H1 (cell line): ENCODE measurements around the gene CELF2. TPM values are rescaled to one million over a fixed set of nuclear protein-coding genes. Genes with fewer than 3 reads are reported as not detected.

Experiments used
- CTCF ChIA-PET: fragments of 300-600 bp; sonication (Branson Sonifier 250); formaldehyde crosslinking; loops from one replicate; lab custom pipeline; 2021; ENCODE audit not compliant: partially characterized antibody; lab: Charles Lee
- POLR2A ChIA-PET: fragments of 300-600 bp; sonication (Branson Sonifier 250); formaldehyde crosslinking; loops from one replicate; lab custom pipeline; 2021; ENCODE audit warnings: inconsistent platforms; ENCODE audit not compliant: partially characterized antibody; lab: Charles Lee
- DNase-seq, 2 experiments: peaks; one replicate each; pipeline versions ENCODE4 v3.0.0 to v3.0.0-alpha.2; 2010 to 2022; ENCODE audit warnings: low spot score in 2 of 2, low read depth in 1 of 2, mixed read lengths in 1 of 2
- FAIRE-seq: peaks from 2 replicates; lab custom pipeline; 2011; peaks lifted over from hg19 to GRCh38; lab: Jason Lieb, UNC
- H2AFZ ChIP-seq: 2 replicates; pipeline ENCODE4 v1.8.1; 2012; ENCODE audit warnings: low read length, inconsistent platforms
- H2AK5ac ChIP-seq: 2 replicates; pipeline ENCODE4 v1.6.1; 2013; ENCODE audit warnings: low read depth, low read length
- H2BK120ac ChIP-seq: replicated peaks from 2 replicates; pipeline ENCODE3; 2013; ENCODE audit warnings: low read depth, low read length, inconsistent platforms
- H2BK12ac ChIP-seq: 2 replicates; pipeline ENCODE4 v1.6.1; 2013; ENCODE audit warnings: low read depth, low read length
- H2BK15ac ChIP-seq: 2 replicates; pipeline ENCODE4 v1.6.1; 2013; ENCODE audit warnings: low read length
- H2BK20ac ChIP-seq: 2 replicates; pipeline ENCODE4 v1.6.1; 2013; ENCODE audit warnings: low read length
- H2BK5ac ChIP-seq: 2 replicates; pipeline ENCODE4 v1.6.1; 2013; ENCODE audit warnings: low read depth, low read length
- H3K14ac ChIP-seq: 2 replicates; pipeline ENCODE4 v1.6.1; 2013; ENCODE audit warnings: inconsistent platforms; ENCODE audit not compliant: insufficient read length
- H3K18ac ChIP-seq: 2 replicates; pipeline ENCODE4 v1.6.1; 2013; ENCODE audit warnings: low read length; ENCODE audit errors: extremely low read depth
- H3K23ac ChIP-seq: 2 replicates; pipeline ENCODE4 v1.6.1; 2013; ENCODE audit warnings: inconsistent platforms; ENCODE audit not compliant: insufficient read length
- H3K23me2 ChIP-seq: 2 replicates; pipeline ENCODE4 v1.6.1; 2013; ENCODE audit warnings: low read depth, low read length
- H3K27ac ChIP-seq: 2 replicates; pipeline ENCODE4 v1.6.1; 2011; ENCODE audit warnings: low read depth, low read length, inconsistent platforms
- H3K27me3 ChIP-seq, 4 experiments: replicated peaks in 1 of 4; 1 replicate in 1 of 4; 2 replicates in 3 of 4; pipeline versions ENCODE4 v1.6.1 to v1.8.1; 2011 to 2013; ENCODE audit warnings: low read length in 3 of 4, mild to moderate bottlenecking in 3 of 4, inconsistent platforms in 2 of 4, mixed read lengths in 2 of 4, moderate library complexity in 1 of 4; ENCODE audit not compliant: control insufficient read depth in 3 of 4, insufficient read depth in 3 of 4; ENCODE audit errors: extremely low read depth in 1 of 4
- H3K36me3 ChIP-seq, 4 experiments: 2 replicates each; pipeline versions ENCODE4 v1.6.1 to v1.8.1; 2011 to 2013; ENCODE audit warnings: mild to moderate bottlenecking in 4 of 4, low read length in 3 of 4, moderate library complexity in 2 of 4, control low read depth in 1 of 4, inconsistent platforms in 1 of 4; ENCODE audit not compliant: insufficient read depth in 4 of 4, control insufficient read depth in 2 of 4
- H3K4ac ChIP-seq: replicated peaks from 2 replicates; pipeline ENCODE3; 2013; ENCODE audit warnings: low read length, low read depth, mixed read lengths, inconsistent platforms; ENCODE audit not compliant: insufficient read length
- H3K4me1 ChIP-seq, 4 experiments: replicated peaks in 1 of 4; 1 replicate in 1 of 4; 2 replicates in 3 of 4; pipeline versions ENCODE4 v1.6.1 to v1.8.1; 2011 to 2013; ENCODE audit warnings: low read length in 3 of 4, inconsistent platforms in 2 of 4, mixed read lengths in 1 of 4; ENCODE audit not compliant: insufficient read depth in 4 of 4, control insufficient read depth in 3 of 4
- H3K4me2 ChIP-seq, 2 experiments: 2 replicates each; pipeline versions ENCODE4 v1.6.1 to v1.8.1; 2011 to 2013; ENCODE audit warnings: low read depth in 2 of 2, low read length in 2 of 2, control low read depth in 1 of 2, inconsistent platforms in 1 of 2, mild to moderate bottlenecking in 1 of 2; ENCODE audit not compliant: insufficient read depth in 1 of 2
- H3K4me3 ChIP-seq, 4 experiments: fragments of 200-600, 300-600 bp in 1 of 4; sonication (generic), shearing (Covaris generic), sonication (Bioruptor Twin) in 1 of 4; 2 replicates each; pipeline versions ENCODE4 v1.5.1 to v1.8.1; 2011 to 2016; ENCODE audit warnings: low read length in 4 of 4, low read depth in 3 of 4, control low read depth in 2 of 4, inconsistent platforms in 2 of 4, mild to moderate bottlenecking in 2 of 4, mixed read lengths in 1 of 4, moderate library complexity in 1 of 4; ENCODE audit not compliant: insufficient read depth in 2 of 4; ENCODE audit errors: extremely low read depth in 1 of 4
- H3K56ac ChIP-seq: replicated peaks from 2 replicates; pipeline ENCODE3; 2013; ENCODE audit warnings: low read depth, mild to moderate bottlenecking, mixed read lengths, low read length, inconsistent platforms; ENCODE audit not compliant: insufficient read length
- H3K79me1 ChIP-seq: 2 replicates; pipeline ENCODE4 v1.6.1; 2013; ENCODE audit warnings: low read depth, low read length, control low read depth
- H3K79me2 ChIP-seq, 2 experiments: 2 replicates each; pipeline versions ENCODE4 v1.6.1 to v1.8.1; 2012 to 2013; ENCODE audit warnings: low read length in 2 of 2, mild to moderate bottlenecking in 2 of 2, inconsistent platforms in 1 of 2; ENCODE audit not compliant: insufficient read depth in 2 of 2, control insufficient read depth in 1 of 2
- H3K9ac ChIP-seq, 4 experiments: replicated peaks in 1 of 4; 1 replicate in 1 of 4; 2 replicates in 3 of 4; pipeline versions ENCODE4 v1.6.1 to v1.8.1; 2011 to 2013; ENCODE audit warnings: low read depth in 3 of 4, low read length in 3 of 4, control low read depth in 2 of 4, mild to moderate bottlenecking in 2 of 4, moderate library complexity in 2 of 4, inconsistent platforms in 1 of 4; ENCODE audit errors: extremely low read depth in 1 of 4
- H3K9me3 ChIP-seq, 2 experiments: 2 replicates each; pipeline versions ENCODE4 v1.6.1 to v1.8.1; 2012 to 2013; ENCODE audit warnings: mild to moderate bottlenecking in 2 of 2, moderate library complexity in 2 of 2, control low read depth in 1 of 2, inconsistent platforms in 1 of 2, low read depth in 1 of 2, low read length in 1 of 2, mixed read lengths in 1 of 2; ENCODE audit not compliant: insufficient read depth in 2 of 2
- H4K20me1 ChIP-seq, 2 experiments: replicated peaks in 1 of 2; 2 replicates each; pipeline versions ENCODE3 to v1.8.1; 2011 to 2013; ENCODE audit warnings: inconsistent platforms in 2 of 2, low read length in 2 of 2, mild to moderate bottlenecking in 1 of 2; ENCODE audit not compliant: insufficient read depth in 2 of 2, control insufficient read depth in 1 of 2
- H4K5ac ChIP-seq: 2 replicates; pipeline ENCODE4 v1.6.1; 2013; ENCODE audit warnings: low read length, low read depth, mixed read lengths, inconsistent platforms; ENCODE audit not compliant: insufficient read length
- H4K8ac ChIP-seq: 2 replicates; pipeline ENCODE4 v1.8.0; 2013; ENCODE audit warnings: mild to moderate bottlenecking, moderate library complexity, low read length, inconsistent platforms; ENCODE audit not compliant: insufficient read depth; ENCODE audit errors: extremely low read depth
- H4K91ac ChIP-seq: replicated peaks from 2 replicates; pipeline ENCODE3; 2013; ENCODE audit warnings: low read length, mixed read lengths, inconsistent platforms; ENCODE audit not compliant: insufficient read length
- BRCA1 ChIP-seq: IDR thresholded peaks from 2 replicates; pipeline ENCODE4 v1.6.1; 2012; ENCODE audit warnings: low read depth, low read length, improper control_type of control experiment
- CBX5 ChIP-seq: fragments of 300-800, 300-1000 bp; sonication (generic); IDR thresholded peaks from 2 replicates; pipeline ENCODE4 v1.7.1; 2016; ENCODE audit warnings: antibody characterized with exemption, low read length, low read depth
- CREB1 ChIP-seq: IDR thresholded peaks from 2 replicates; pipeline ENCODE4 v1.6.1; 2012; ENCODE audit warnings: inconsistent platforms
- HDAC6 ChIP-seq: IDR thresholded peaks from one replicate; pipeline ENCODE4 v1.7.1; 2012; ENCODE audit warnings: low read depth, mild to moderate bottlenecking, inconsistent platforms, low read length, moderate library complexity
- SAP30 ChIP-seq: fragments of 300-600 bp; sonication (generic); IDR thresholded peaks from 2 replicates; pipeline ENCODE4 v1.7.1; 2012; ENCODE audit warnings: low read length, moderate library complexity, mild to moderate bottlenecking, inconsistent platforms; ENCODE audit not compliant: insufficient read depth, insufficient replicate concordance
- SP2 ChIP-seq: IDR thresholded peaks from 2 replicates; pipeline ENCODE4 v1.6.1; 2012; ENCODE audit warnings: mild to moderate bottlenecking, low read length, inconsistent platforms
- SUZ12 ChIP-seq: fragments of 200-600 bp; sonication (generic); IDR thresholded peaks from 2 replicates; pipeline ENCODE4 v1.6.1; 2012; ENCODE audit warnings: mild to moderate bottlenecking, inconsistent platforms, low read length, moderate library complexity, mixed read lengths
- WGBS, 2 experiments: shearing (Covaris generic) in 1 of 2; methylation state at CpG; one replicate each; pipeline versions ENCODE4 v1.1.6 to v1.1.7; 2013 to 2015; ENCODE audit warnings: low lambda C conversion rate in 2 of 2, mixed read lengths in 2 of 2, inconsistent platforms in 1 of 2, low coverage in 1 of 2, missing lambda C conversion rate in 1 of 2; ENCODE audit not compliant: insufficient replicate concordance in 2 of 2, insufficient coverage in 1 of 2, insufficient read length in 1 of 2; ENCODE audit errors: extremely low coverage in 1 of 2, missing lambda C conversion rate in 1 of 2; 5-methylcytosine and 5-hydroxymethylcytosine counted together
- polyA plus RNA-seq, 7 experiments: library from polyadenylated mRNA; depleted of rRNA in 3 of 7; stranded (reverse) in 5 of 7; unstranded in 2 of 7; fragments of >200 nt in 5 of 7; fragments of 200-250 nt in 2 of 7; gene quantifications; 1 replicate in 5 of 7; 2 replicates in 1 of 7; 4 replicates in 1 of 7; pipeline versions ENCODE4 v1.2.1 to v1.2.3, GENCODE V29; 2011 to 2013; ENCODE audit warnings: missing spikeins in 2 of 7, mixed read lengths in 2 of 7
- total RNA-seq: library from RNA; stranded (reverse); fragmentation: NEBNext Ultra II Directional; extraction: Animal tissue kit (Norgen Biotek cat#: 25700); gene quantifications from 2 replicates; pipeline ENCODE4 v1.2.1, GENCODE V29; 2021
- TF ChIP-seq, protein P1 (sequence below): IDR thresholded peaks from 2 replicates; pipeline ENCODE4 v1.6.1; 2012; ENCODE audit warnings: inconsistent platforms

Gene CELF2
- total and polyA plus RNA-seq, 2 of the 8 experiments (the other 6 are each of a cell fraction or from before 2014, with no cell fraction given) = 18.3 to 22.7 TPM

GRCh38 chr10:11135709-11136108 is 118.0 kb downstream of the CELF2 start:
- Histone ChIP-seq H2AK5ac (no peak overlapping the region), H3K14ac (no peak overlapping the region), H3K79me2 (peaks cover 0 to 4% of the 10 kb centered on the region in 2 experiments; a peak in 2 of 4 replicates), H3K23me2 (no peaks in the 10 kb centered on the region), H2BK12ac (no peak overlapping the region), H4K5ac (no peak overlapping the region), H4K8ac (no peak overlapping the region), H3K4me1 (peaks cover 0 to 3% (median under 1%) of the 10 kb centered on the region in 4 experiments; a peak in 2 of 7 replicates), H3K4me2 (no peak overlapping the region), H3K27me3 (no peaks in the 10 kb centered on the region), H2BK15ac (no peak overlapping the region), H3K9ac (no peak overlapping the region), H3K56ac (no peak overlapping the region), H3K79me1 (no peaks in the 10 kb centered on the region; the same call in none of the 2 replicates), H2AFZ (no peak overlapping the region), H3K4ac (no peak overlapping the region), H2BK5ac (no peak overlapping the region), H3K4me3 (no peak overlapping the region), H3K9me3 (no peaks in the 10 kb centered on the region), H3K23ac (no peak overlapping the region), H4K20me1 (no peaks in the 10 kb centered on the region), H4K91ac (no peak overlapping the region), H2BK20ac (no peak overlapping the region), H2BK120ac (no peak overlapping the region), H3K36me3 (no peaks in the 10 kb centered on the region), H3K27ac (no peak overlapping the region), H3K18ac (no peak overlapping the region)
- 96% methylated on average over 2 of the region's 2 CpGs; no CpG with 5 or more reads in 1 of the 2 experiments for WGBS, 2 experiments
- no peak for FAIRE-seq
- no peak for TF ChIP-seq BRCA1
- TF ChIP-seq SUZ12 = no peak
- TF ChIP-seq, protein P1, sequence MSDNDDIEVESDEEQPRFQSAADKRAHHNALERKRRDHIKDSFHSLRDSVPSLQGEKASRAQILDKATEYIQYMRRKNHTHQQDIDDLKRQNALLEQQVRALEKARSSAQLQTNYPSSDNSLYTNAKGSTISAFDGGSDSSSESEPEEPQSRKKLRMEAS = no peak
- no peak for TF ChIP-seq SAP30
- no peak for TF ChIP-seq CREB1
- TF ChIP-seq HDAC6 = no peak
- TF ChIP-seq SP2 = no peak
- no peak for TF ChIP-seq CBX5
- ChIA-PET CTCF (interaction anchor here (1.2 kb wide), 1 partner anchor 23 kb away, joined by 3 read pairs; no protein-coding TSS in a partner anchor), POLR2A (no interaction called here)
- no peak for DNase-seq
